IgD-negative memory B cell (primary cell): ENCODE results near the gene CCDC61. TPM values are rescaled to one million over a fixed set of nuclear protein-coding genes. Genes with fewer than 3 reads are reported as not detected.

ENCODE experiments used
- H3K27ac Mint-ChIP-seq, 3 donors: one replicate each; pipeline ENCODE4 v1.8.0; 2020 to 2022; ENCODE audit warnings: mild to moderate bottlenecking in 3 of 3, mixed read lengths in 3 of 3, moderate library complexity in 1 of 3
- H3K27me3 Mint-ChIP-seq: one replicate; pipeline ENCODE4 v1.8.0; 2021; ENCODE audit warnings: mixed read lengths
- H3K36me3 Mint-ChIP-seq: one replicate; pipeline ENCODE4 v1.8.0; 2020; ENCODE audit warnings: mild to moderate bottlenecking, mixed read lengths
- H3K4me1 Mint-ChIP-seq, 3 donors: one replicate each; pipeline ENCODE4 v1.8.0; 2020 to 2022; ENCODE audit warnings: mixed read lengths in 3 of 3, mild to moderate bottlenecking in 1 of 3
- H3K4me3 Mint-ChIP-seq, 4 donors: one replicate each; pipeline ENCODE4 v1.8.0; 2020 to 2022; ENCODE audit warnings: mild to moderate bottlenecking in 4 of 4, mixed read lengths in 4 of 4, moderate library complexity in 3 of 4
- H3K9me3 Mint-ChIP-seq, 3 donors: one replicate each; pipeline ENCODE4 v1.8.0; 2020 to 2021; ENCODE audit warnings: mixed read lengths in 3 of 3, mild to moderate bottlenecking in 1 of 3
- polyA plus RNA-seq: library from polyadenylated mRNA; unstranded; fragments of 300-500 nt; fragmentation: Illumina TruSeq; gene quantifications from one replicate; pipeline ENCODE4 v1.2.3, GENCODE V29; 2021

The CCDC61 gene
- polyA plus RNA-seq, 1 donor from 2014 or later, result 8.7 TPM

- peaks cover 0 to 10% (median 0%) of the 10 kb centered on the region in 3 donors for H3K9me3 Mint-ChIP-seq
- peaks cover 5 to 13% (median 10%) of the 10 kb centered on the region in 3 donors for H3K4me1 Mint-ChIP-seq
- no peaks in the 10 kb centered on the region for H3K36me3 Mint-ChIP-seq
- no peak overlapping the region for H3K27ac Mint-ChIP-seq
- H3K27me3 Mint-ChIP-seq, result peaks cover 53% of the 10 kb centered on the region
- H3K4me3 Mint-ChIP-seq, result no peak overlapping the region
These were observed 26.6 kb upstream of the CCDC61 start for GRCh38 chr19:45968626-45969025.

- no peaks in the 10 kb centered on the region for H3K36me3 Mint-ChIP-seq
- no peak overlapping the region for H3K27ac Mint-ChIP-seq
- H3K27me3 Mint-ChIP-seq, result peaks cover 54% of the 10 kb centered on the region
- peaks cover 0 to 10% (median 0%) of the 10 kb centered on the region in 3 donors for H3K9me3 Mint-ChIP-seq
- no peak overlapping the region for H3K4me3 Mint-ChIP-seq
- peaks cover 5 to 13% (median 10%) of the 10 kb centered on the region in 3 donors for H3K4me1 Mint-ChIP-seq
These were observed 25.6 kb upstream of the CCDC61 start for GRCh38 chr19:45969676-45970075.

- no peaks in the 10 kb centered on the region for H3K36me3 Mint-ChIP-seq
- peaks cover 0 to 10% (median 2%) of the 10 kb centered on the region in 3 donors for H3K9me3 Mint-ChIP-seq
- H3K4me1 Mint-ChIP-seq, result peaks cover 5 to 13% (median 10%) of the 10 kb centered on the region in 3 donors
These were observed 23.9 kb upstream of the CCDC61 start for GRCh38 chr19:45971260-45971902.

GRCh38 chr19:45972081-45972946, 23.0 kb upstream of the CCDC61 start:
- Mint-ChIP-seq H3K27me3 (peaks cover 57% of the 10 kb centered on the region), H3K36me3 (no peaks in the 10 kb centered on the region), H3K9me3 (peaks cover 0 to 10% (median 2%) of the 10 kb centered on the region in 3 donors), H3K4me1 (peaks cover 5 to 13% (median 10%) of the 10 kb centered on the region in 3 donors), H3K27ac (peak overlapping the region; percentile 15 to 55 (median 16)), H3K4me3 (peak overlapping the region; percentile 1 to 70 (median 36))

More at GRCh38 chr19:45971260-45971902, 23.9 kb upstream of the CCDC61 start:
- Mint-ChIP-seq H3K27me3 (peaks cover 57% of the 10 kb centered on the region), H3K4me3 (peak overlapping the region in 1 of 4 donors; percentile 80), H3K27ac (peak overlapping the region in 1 of 3 donors; percentile 15)

- H3K27ac Mint-ChIP-seq, result peak overlapping the region in 1 of 3 donors; percentile 15
- H3K36me3 Mint-ChIP-seq, result no peaks in the 10 kb centered on the region
- H3K27me3 Mint-ChIP-seq, result peaks cover 58% of the 10 kb centered on the region
These were observed 22.2 kb upstream of the CCDC61 start for GRCh38 chr19:45972947-45973540.

GRCh38 chr19:45973553-45974338, 21.5 kb upstream of the CCDC61 start, which contains the start of gene NOVA2:
Gene NOVA2, minus strand, starts transcription at chr19:45973865. Its CDS starts 514 bp downstream, at chr19:45973351.
- H3K36me3 Mint-ChIP-seq, result no peaks in the 10 kb centered on the region
- peaks cover 0 to 8% (median 2%) of the 10 kb centered on the region in 3 donors for H3K9me3 Mint-ChIP-seq
- H3K4me3 Mint-ChIP-seq, result peak within 1 kb of the TSS in 2 of 4 donors; percentile 38 to 77
- H3K4me1 Mint-ChIP-seq, result peaks cover 5 to 13% (median 10%) of the 10 kb centered on the region in 3 donors
- H3K27me3 Mint-ChIP-seq, result peaks cover 54% of the 10 kb centered on the region
- peak within 1 kb of the TSS in 1 of 3 donors; percentile 15 for H3K27ac Mint-ChIP-seq

More at GRCh38 chr19:45972947-45973540, 22.2 kb upstream of the CCDC61 start:
- Mint-ChIP-seq H3K4me3 (no peak overlapping the region), H3K4me1 (peaks cover 5 to 13% (median 10%) of the 10 kb centered on the region in 3 donors), H3K9me3 (peaks cover 0 to 8% (median 2%) of the 10 kb centered on the region in 3 donors)

- H3K36me3 Mint-ChIP-seq, result peaks cover 3% of the 10 kb centered on the region
- H3K4me3 Mint-ChIP-seq, result no peak overlapping the region
- H3K4me1 Mint-ChIP-seq, result peaks cover 5 to 13% (median 10%) of the 10 kb centered on the region in 3 donors
- peaks cover 46% of the 10 kb centered on the region for H3K27me3 Mint-ChIP-seq
- H3K9me3 Mint-ChIP-seq, result peaks cover 0 to 5% (median 2%) of the 10 kb centered on the region in 3 donors
- H3K27ac Mint-ChIP-seq, result no peak overlapping the region
These were observed 19.8 kb upstream of the CCDC61 start for GRCh38 chr19:45975306-45976070.

- Mint-ChIP-seq H3K4me1 (peaks cover 5 to 11% (median 10%) of the 10 kb centered on the region in 3 donors), H3K36me3 (peaks cover 3% of the 10 kb centered on the region), H3K9me3 (peaks cover 0 to 5% (median 2%) of the 10 kb centered on the region in 3 donors), H3K27ac (peak overlapping the region in 2 of 3 donors; percentile 34 to 46), H3K4me3 (peak overlapping the region in 1 of 4 donors; percentile 5), H3K27me3 (peaks cover 40% of the 10 kb centered on the region)
These were observed 19.1 kb upstream of the CCDC61 start for GRCh38 chr19:45976178-45976577.

- no peaks in the 10 kb centered on the region for H3K4me1 Mint-ChIP-seq
- H3K27me3 Mint-ChIP-seq, result peaks cover 29% of the 10 kb centered on the region
These were observed 17.1 kb upstream of the CCDC61 start for GRCh38 chr19:45978156-45978555.

GRCh38 chr19:45981350-45981749, 13.9 kb upstream of the CCDC61 start:
- no peak overlapping the region for H3K4me3 Mint-ChIP-seq
- H3K4me1 Mint-ChIP-seq, result no peaks in the 10 kb centered on the region
- no peak overlapping the region for H3K27ac Mint-ChIP-seq
- peaks cover 3% of the 10 kb centered on the region for H3K36me3 Mint-ChIP-seq
- peaks cover 0 to 4% (median 2%) of the 10 kb centered on the region in 3 donors for H3K9me3 Mint-ChIP-seq
- H3K27me3 Mint-ChIP-seq, result peaks cover 13% of the 10 kb centered on the region

More at GRCh38 chr19:45978156-45978555, 17.1 kb upstream of the CCDC61 start:
- Mint-ChIP-seq H3K9me3 (peaks cover 0 to 2% (median 0%) of the 10 kb centered on the region in 3 donors), H3K36me3 (peaks cover 3% of the 10 kb centered on the region), H3K4me3 (no peak overlapping the region), H3K27ac (peak overlapping the region in 1 of 3 donors; percentile 31)

GRCh38 chr19:45985321-45985720, 9.9 kb upstream of the CCDC61 start:
- H3K36me3 Mint-ChIP-seq, result no peaks in the 10 kb centered on the region
- no peak overlapping the region for H3K4me3 Mint-ChIP-seq
- no peak overlapping the region for H3K27ac Mint-ChIP-seq
- H3K4me1 Mint-ChIP-seq, result no peaks in the 10 kb centered on the region
- peaks cover 19% of the 10 kb centered on the region for H3K27me3 Mint-ChIP-seq
- H3K9me3 Mint-ChIP-seq, result peaks cover 0 to 4% (median 2%) of the 10 kb centered on the region in 3 donors

- Mint-ChIP-seq H3K9me3 (no peaks in the 10 kb centered on the region), H3K27me3 (peaks cover 15% of the 10 kb centered on the region), H3K4me3 (no peak overlapping the region), H3K27ac (peak overlapping the region in 1 of 3 donors; percentile 65), H3K4me1 (no peaks in the 10 kb centered on the region), H3K36me3 (peaks cover 2% of the 10 kb centered on the region)
These were observed 5.0 kb upstream of the CCDC61 start for GRCh38 chr19:45990113-45990728.

- H3K4me1 Mint-ChIP-seq, result peaks cover 5 to 17% (median 14%) of the 10 kb centered on the region in 3 donors
- no peak overlapping the region for H3K27ac Mint-ChIP-seq
- no peaks in the 10 kb centered on the region for H3K9me3 Mint-ChIP-seq
- H3K27me3 Mint-ChIP-seq, result peaks cover 8% of the 10 kb centered on the region
- no peak overlapping the region for H3K4me3 Mint-ChIP-seq
- H3K36me3 Mint-ChIP-seq, result peaks cover 4% of the 10 kb centered on the region
These were observed 740 bp upstream of the CCDC61 start for GRCh38 chr19:45994456-45994997.
